ENCODE data around the gene CFAP20. TPM values are rescaled to one million over a fixed set of nuclear protein-coding genes. Genes with fewer than 3 reads are reported as not detected.

CFAP20 gene
- total RNA-seq, 1 experiment from 2014 or later, result 59.7 TPM

DNA sequence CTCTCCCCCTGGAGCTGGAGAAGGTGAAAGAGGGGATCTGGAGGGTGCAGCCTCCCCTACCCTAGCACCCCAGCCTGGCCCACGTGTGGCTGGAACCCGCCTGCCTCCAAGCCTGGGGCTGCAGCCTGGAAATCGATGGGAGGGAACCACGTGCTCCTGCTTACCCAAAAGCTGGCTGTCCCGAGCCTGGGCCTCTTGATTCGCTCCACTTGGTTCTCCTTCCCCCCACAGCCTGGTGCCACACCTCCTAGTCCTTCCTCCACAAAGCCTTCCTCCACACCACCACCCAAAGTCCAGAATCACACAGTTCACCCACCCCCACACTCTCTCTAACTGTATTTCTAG lies 29.3 kb downstream of the CFAP20 start:
- Histone ChIP-seq H2AFZ (ENCODE audit: low read depth, low read length, poor library complexity, severe bottlenecking) (no peak overlapping the region), H3K79me2 (ENCODE audit: insufficient read depth, low read length) (no peaks in the 10 kb centered on the region), H3K4me3 (replicated peaks in 1 of 2; ENCODE audit: low read depth in 1 of 2, low read length in 2 of 2) (no peak overlapping the region), H3K9me2 (ENCODE audit: insufficient read depth) (no peaks in the 10 kb centered on the region), H3K4me1 (ENCODE audit: control insufficient read depth in 1 of 2, insufficient read depth in 2 of 2, low read length in 2 of 2) (peaks cover 0 to 16% of the 10 kb centered on the region in 2 experiments; a peak in 2 of 4 replicates), H3K27me3 (ENCODE audit: insufficient read depth, low read length) (no peaks in the 10 kb centered on the region), H4K20me1 (ENCODE audit: insufficient read depth) (no peaks in the 10 kb centered on the region), H3K27ac (ENCODE audit: low read depth, low read length) (no peak overlapping the region), H3K9ac (ENCODE audit: low read length) (no peak overlapping the region), H3K36me3 (ENCODE audit: control insufficient read depth in 1 of 2, insufficient read depth in 2 of 2, low read length in 2 of 2) (no peaks in the 10 kb centered on the region), H3K9me3 (ENCODE audit: control insufficient read depth in 1 of 2, insufficient read depth in 1 of 2, low read depth in 1 of 2, low read length in 2 of 2) (no peaks in the 10 kb centered on the region), H3K4me2 (ENCODE audit: low read length) (no peak overlapping the region)
- TF ChIP-seq CBX3 (IDR thresholded peaks at IDR 0.05; ENCODE audit: low read depth) (no peak), SP1 (IDR thresholded peaks at IDR 0.05; ENCODE audit: low read depth) (no peak), ZNF274 (IDR thresholded peaks at IDR 0.05; ENCODE audit: low read depth, low read length) (no peak), FOSL1 (IDR thresholded peaks at IDR 0.05; ENCODE audit: low read depth) (no peak), POLR2AphosphoS5 (IDR thresholded peaks at IDR 0.05; ENCODE audit: low read depth, low read length) (no peak), EZH2phosphoT487 (IDR thresholded peaks at IDR 0.05; ENCODE audit: borderline replicate concordance) (no peak), POLR2A (IDR thresholded peaks at IDR 0.05; ENCODE audit: borderline replicate concordance, extremely low read depth, insufficient read depth, insufficient read length) (no peak), ELF1 (IDR thresholded peaks at IDR 0.05; ENCODE audit: borderline replicate concordance, low read depth) (no peak), JUND (IDR thresholded peaks at IDR 0.05) (no peak), EGR1 (IDR thresholded peaks at IDR 0.05; ENCODE audit: low read depth) (no peak)
- TF ChIP-seq, protein P1, sequence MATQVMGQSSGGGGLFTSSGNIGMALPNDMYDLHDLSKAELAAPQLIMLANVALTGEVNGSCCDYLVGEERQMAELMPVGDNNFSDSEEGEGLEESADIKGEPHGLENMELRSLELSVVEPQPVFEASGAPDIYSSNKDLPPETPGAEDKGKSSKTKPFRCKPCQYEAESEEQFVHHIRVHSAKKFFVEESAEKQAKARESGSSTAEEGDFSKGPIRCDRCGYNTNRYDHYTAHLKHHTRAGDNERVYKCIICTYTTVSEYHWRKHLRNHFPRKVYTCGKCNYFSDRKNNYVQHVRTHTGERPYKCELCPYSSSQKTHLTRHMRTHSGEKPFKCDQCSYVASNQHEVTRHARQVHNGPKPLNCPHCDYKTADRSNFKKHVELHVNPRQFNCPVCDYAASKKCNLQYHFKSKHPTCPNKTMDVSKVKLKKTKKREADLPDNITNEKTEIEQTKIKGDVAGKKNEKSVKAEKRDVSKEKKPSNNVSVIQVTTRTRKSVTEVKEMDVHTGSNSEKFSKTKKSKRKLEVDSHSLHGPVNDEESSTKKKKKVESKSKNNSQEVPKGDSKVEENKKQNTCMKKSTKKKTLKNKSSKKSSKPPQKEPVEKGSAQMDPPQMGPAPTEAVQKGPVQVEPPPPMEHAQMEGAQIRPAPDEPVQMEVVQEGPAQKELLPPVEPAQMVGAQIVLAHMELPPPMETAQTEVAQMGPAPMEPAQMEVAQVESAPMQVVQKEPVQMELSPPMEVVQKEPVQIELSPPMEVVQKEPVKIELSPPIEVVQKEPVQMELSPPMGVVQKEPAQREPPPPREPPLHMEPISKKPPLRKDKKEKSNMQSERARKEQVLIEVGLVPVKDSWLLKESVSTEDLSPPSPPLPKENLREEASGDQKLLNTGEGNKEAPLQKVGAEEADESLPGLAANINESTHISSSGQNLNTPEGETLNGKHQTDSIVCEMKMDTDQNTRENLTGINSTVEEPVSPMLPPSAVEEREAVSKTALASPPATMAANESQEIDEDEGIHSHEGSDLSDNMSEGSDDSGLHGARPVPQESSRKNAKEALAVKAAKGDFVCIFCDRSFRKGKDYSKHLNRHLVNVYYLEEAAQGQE (IDR thresholded peaks at IDR 0.05; ENCODE audit: low read depth), result no peak
- TF ChIP-seq, protein P2, sequence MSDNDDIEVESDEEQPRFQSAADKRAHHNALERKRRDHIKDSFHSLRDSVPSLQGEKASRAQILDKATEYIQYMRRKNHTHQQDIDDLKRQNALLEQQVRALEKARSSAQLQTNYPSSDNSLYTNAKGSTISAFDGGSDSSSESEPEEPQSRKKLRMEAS (IDR thresholded peaks at IDR 0.05), result no peak
- TF ChIP-seq, protein P3, sequence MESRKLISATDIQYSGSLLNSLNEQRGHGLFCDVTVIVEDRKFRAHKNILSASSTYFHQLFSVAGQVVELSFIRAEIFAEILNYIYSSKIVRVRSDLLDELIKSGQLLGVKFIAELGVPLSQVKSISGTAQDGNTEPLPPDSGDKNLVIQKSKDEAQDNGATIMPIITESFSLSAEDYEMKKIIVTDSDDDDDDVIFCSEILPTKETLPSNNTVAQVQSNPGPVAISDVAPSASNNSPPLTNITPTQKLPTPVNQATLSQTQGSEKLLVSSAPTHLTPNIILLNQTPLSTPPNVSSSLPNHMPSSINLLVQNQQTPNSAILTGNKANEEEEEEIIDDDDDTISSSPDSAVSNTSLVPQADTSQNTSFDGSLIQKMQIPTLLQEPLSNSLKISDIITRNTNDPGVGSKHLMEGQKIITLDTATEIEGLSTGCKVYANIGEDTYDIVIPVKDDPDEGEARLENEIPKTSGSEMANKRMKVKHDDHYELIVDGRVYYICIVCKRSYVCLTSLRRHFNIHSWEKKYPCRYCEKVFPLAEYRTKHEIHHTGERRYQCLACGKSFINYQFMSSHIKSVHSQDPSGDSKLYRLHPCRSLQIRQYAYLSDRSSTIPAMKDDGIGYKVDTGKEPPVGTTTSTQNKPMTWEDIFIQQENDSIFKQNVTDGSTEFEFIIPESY (IDR thresholded peaks at IDR 0.05; ENCODE audit: extremely low read depth, insufficient replicate concordance, low read length), result no peak
- DNase-seq (ENCODE audit: low read depth, low spot score) (no peak), ATAC-seq (no peak)
- ChIA-PET RAD21 (ENCODE audit: low non-redundant PET in 1 of 2, low total read pairs in 2 of 2, uncharacterized antibody in 2 of 2, unreplicated experiment in 2 of 2) (no interaction called here), CTCF (interaction anchor here (1.1 to 1.2 kb wide), 3 partner anchors 22 to 99 kb away, joined by 3 to 5 read pairs (median 3); partner anchors contain the start of gene ZNF319), POLR2A (no interaction called here)
- BruUV-seq (replicated peaks), result no TSS peak
- intact Hi-C loops (cut with micrococcal nuclease), result no loop called here

All from HCT116 (cell line).